Fibroblast of gingiva (primary cell): ENCODE results near the gene HIVEP3.
"Not testable (repeated sequence)": the region's sequence is repeated elsewhere in the genome, so short reads cannot be mapped to it uniquely, and the experiment has no call there.

ENCODE experiments used
- DNase-seq: peaks from one replicate; pipeline ENCODE4 v3.0.0-alpha.2; 2011; ENCODE audit warnings: low read depth

The HIVEP3 gene

GRCh38 chr1:41918450-41919043 is at the start of gene HIVEP3:
Gene HIVEP3 (minus strand): TSS chr1:41918922.
- DNase-seq: no peak

GRCh38 chr1:41964400-41964799 is 45.7 kb upstream of the HIVEP3 start:
- no peak for DNase-seq

- no peak for DNase-seq
Measured at GRCh38 chr1:41963636-41964035, 44.9 kb upstream of the HIVEP3 start.

GRCh38 chr1:41958015-41958673 is 39.4 kb upstream of the HIVEP3 start:
- no peak for DNase-seq

- peak; percentile 17 for DNase-seq
Measured at GRCh38 chr1:41957568-41957967, 38.8 kb upstream of the HIVEP3 start.

- DNase-seq: peak; percentile 63
Measured at GRCh38 chr1:41955461-41956159, 36.9 kb upstream of the HIVEP3 start.

GRCh38 chr1:41954533-41954944 is 35.8 kb upstream of the HIVEP3 start:
- DNase-seq: peak; percentile 31

GRCh38 chr1:41953291-41953690 is 34.6 kb upstream of the HIVEP3 start:
- DNase-seq: no peak

- DNase-seq: no peak
Measured at GRCh38 chr1:41952208-41952607, 33.5 kb upstream of the HIVEP3 start.

- not testable (repeated sequence) for DNase-seq
Measured at GRCh38 chr1:41951492-41951891, 32.8 kb upstream of the HIVEP3 start.

GRCh38 chr1:41950820-41951219 is 32.1 kb upstream of the HIVEP3 start:
- no peak for DNase-seq

- not testable (repeated sequence) for DNase-seq
Measured at GRCh38 chr1:41945946-41946345, 27.2 kb upstream of the HIVEP3 start.

GRCh38 chr1:41943717-41944116 is 25.0 kb upstream of the HIVEP3 start:
- DNase-seq: no peak

GRCh38 chr1:41942278-41942677 is 23.6 kb upstream of the HIVEP3 start:
- DNase-seq: no peak

GRCh38 chr1:41941381-41941780 is 22.7 kb upstream of the HIVEP3 start:
- no peak for DNase-seq

GRCh38 chr1:41939194-41939593 is 20.5 kb upstream of the HIVEP3 start:
- no peak for DNase-seq

- DNase-seq: no peak
Measured at GRCh38 chr1:41936107-41936506, 17.4 kb upstream of the HIVEP3 start.

- DNase-seq: peak; percentile 52
Measured at GRCh38 chr1:41935226-41935625, 16.5 kb upstream of the HIVEP3 start.

GRCh38 chr1:41933106-41933505 is 14.4 kb upstream of the HIVEP3 start:
- DNase-seq: no peak

- no peak for DNase-seq
Measured at GRCh38 chr1:41931578-41931977, 12.9 kb upstream of the HIVEP3 start.

- DNase-seq: no peak
Measured at GRCh38 chr1:41927118-41927517, 8.4 kb upstream of the HIVEP3 start.

- DNase-seq: no peak
Measured at GRCh38 chr1:41925712-41926111, 7.0 kb upstream of the HIVEP3 start.

GRCh38 chr1:41924911-41925310 is 6.2 kb upstream of the HIVEP3 start:
- no peak for DNase-seq
